Esophagus muscularis mucosa (tissue), 4 donors: ENCODE measurements around the gene SLC7A1. TPM values are rescaled to one million over a fixed set of nuclear protein-coding genes. Genes with fewer than 3 reads are reported as not detected.

Experiments
- DNase-seq: peaks from one replicate; pipeline ENCODE4 v3.0.0-alpha.2; 2017; ENCODE audit errors: extremely low spot score
- H3K27ac ChIP-seq, 4 donors: fragments of 200-600 bp; sonication (generic); replicated peaks in 1 of 4; 1 replicate in 3 of 4; 2 replicates in 1 of 4; pipeline ENCODE4 v1.5.1; 2016 to 2019; ENCODE audit warnings: mild to moderate bottlenecking in 1 of 4
- H3K27me3 ChIP-seq, 4 donors: fragments of 200-600 bp; sonication (generic); one replicate each; pipeline versions ENCODE4 v1.5.1 to v1.6.0; 2016 to 2019
- H3K36me3 ChIP-seq, 4 donors: fragments of 200-600 bp; sonication (generic); one replicate each; pipeline ENCODE4 v1.5.1; 2016 to 2019
- H3K4me1 ChIP-seq, 4 donors: fragments of 200-600 bp; sonication (generic); one replicate each; pipeline ENCODE4 v1.5.1; 2016 to 2019
- H3K4me3 ChIP-seq, 4 donors: fragments of 200-600 bp; sonication (generic); 1 replicate in 2 of 4; 2 replicates in 2 of 4; pipeline ENCODE4 v1.5.1; 2016 to 2019; ENCODE audit warnings: mild to moderate bottlenecking in 4 of 4, moderate library complexity in 1 of 4
- H3K9me3 ChIP-seq, 4 donors: fragments of 200-600 bp; sonication (generic); 1 replicate in 3 of 4; 2 replicates in 1 of 4; pipeline ENCODE4 v1.5.1; 2016 to 2019
- CTCF ChIP-seq, 3 experiments: fragments of 200-600 bp in 2 of 3; fragments of 450-650 bp in 1 of 3; sonication (generic) in 2 of 3; IDR thresholded peaks; one replicate each; pipeline ENCODE4 v1.5.1; 2017 to 2019; ENCODE audit warnings: antibody characterized with exemption in 3 of 3, mild to moderate bottlenecking in 2 of 3, moderate library complexity in 1 of 3
- EP300 ChIP-seq: sonication (generic); formaldehyde crosslinking; IDR thresholded peaks from one replicate; pipeline ENCODE4 v1.6.1; 2017; ENCODE audit warnings: antibody characterized with exemption
- POLR2A ChIP-seq: fragments of 450-650 bp; IDR thresholded peaks from one replicate; pipeline ENCODE4 v1.6.1; 2017; ENCODE audit warnings: antibody characterized with exemption, moderate library complexity, mild to moderate bottlenecking, low read depth
- POLR2AphosphoS5 ChIP-seq, 2 donors: sonication (generic); formaldehyde crosslinking; IDR thresholded peaks; one replicate each; pipeline ENCODE4 v1.6.1; 2017; ENCODE audit warnings: antibody characterized with exemption in 2 of 2
- WGBS: methylation state at CpG from one replicate; pipeline ENCODE4 v1.1.5; 2018; 5-methylcytosine and 5-hydroxymethylcytosine counted together
- intact Hi-C: fragments of 100-400 bp; cut with DNase I; formaldehyde crosslinking; loops from one replicate; pipeline ENCODE4 v1.15.1; 2023
- total RNA-seq, 4 donors: library from RNA; depleted of rRNA; stranded (reverse); fragments of >200 nt; gene quantifications; one replicate each; pipeline versions ENCODE4 v1.1.0 to v1.2.1, GENCODE V29; 2016

The SLC7A1 gene
- total RNA-seq, 4 donors from 2014 or later = 15.0 to 28.8 (median 21.6) TPM

- H3K9me3 ChIP-seq = no peaks in the 10 kb centered on the region
- H3K4me1 ChIP-seq = no peaks in the 10 kb centered on the region
- H3K4me3 ChIP-seq = no peak overlapping the region
- DNase-seq = no peak
- no peaks in the 10 kb centered on the region for H3K27me3 ChIP-seq
- H3K27ac ChIP-seq = no peak overlapping the region
- WGBS = 81% methylated on average over 24 of the region's 25 CpGs
- peaks cover 0 to 3% (median 0%) of the 10 kb centered on the region in 4 donors for H3K36me3 ChIP-seq
- TF ChIP-seq EP300 (no peak), POLR2AphosphoS5 (IDR thresholded peaks at IDR 0.05) (no peak), CTCF (IDR thresholded peaks at IDR 0.05) (no peak), POLR2A (no peak)
- intact Hi-C loops = no loop called here
Observed at GRCh38 chr13:29479716-29480492, 115.6 kb downstream of the SLC7A1 start.

- no peaks in the 10 kb centered on the region for H3K4me1 ChIP-seq
- H3K27ac ChIP-seq = no peak overlapping the region
- no peak for DNase-seq
- no peaks in the 10 kb centered on the region for H3K27me3 ChIP-seq
- H3K36me3 ChIP-seq = peaks cover 0 to 3% (median 0%) of the 10 kb centered on the region in 4 donors
- TF ChIP-seq POLR2AphosphoS5 (IDR thresholded peaks at IDR 0.05) = no peak
- TF ChIP-seq EP300 = no peak
- H3K9me3 ChIP-seq = no peaks in the 10 kb centered on the region
- intact Hi-C loops = no loop called here
- no peak overlapping the region for H3K4me3 ChIP-seq
- WGBS = 89% methylated on average over 3 of the region's 3 CpGs
Observed at GRCh38 chr13:29476046-29476445, 119.4 kb downstream of the SLC7A1 start.

GRCh38 chr13:29474991-29475390, 120.5 kb downstream of the SLC7A1 start:
- intact Hi-C loops = no loop called here

GRCh38 chr13:29473166-29473565, 122.3 kb downstream of the SLC7A1 start:
- Histone ChIP-seq H3K27ac (no peak overlapping the region), H3K4me1 (no peaks in the 10 kb centered on the region), H3K9me3 (no peaks in the 10 kb centered on the region), H3K27me3 (no peaks in the 10 kb centered on the region), H3K4me3 (no peak overlapping the region), H3K36me3 (no peaks in the 10 kb centered on the region)
- 80% methylated on average over 4 of the region's 4 CpGs for WGBS
- no peak for TF ChIP-seq POLR2AphosphoS5 (IDR thresholded peaks at IDR 0.05)
- no peak for TF ChIP-seq POLR2A
- no peak for TF ChIP-seq CTCF (IDR thresholded peaks at IDR 0.05)
- TF ChIP-seq EP300 = no peak
- DNase-seq = no peak
- intact Hi-C loops = no loop called here

More at GRCh38 chr13:29474991-29475390, 120.5 kb downstream of the SLC7A1 start:
- no peak overlapping the region for H3K4me3 ChIP-seq
- no peaks in the 10 kb centered on the region for H3K4me1 ChIP-seq
- no peak overlapping the region for H3K27ac ChIP-seq
- H3K36me3 ChIP-seq = no peaks in the 10 kb centered on the region
- no peak for DNase-seq
- TF ChIP-seq EP300 (no peak), POLR2A (no peak), CTCF (IDR thresholded peaks at IDR 0.05) (no peak), POLR2AphosphoS5 (IDR thresholded peaks at IDR 0.05) (no peak)
- WGBS = 82% methylated on average over 3 of the region's 3 CpGs
- H3K27me3 ChIP-seq = no peaks in the 10 kb centered on the region
- H3K9me3 ChIP-seq = no peaks in the 10 kb centered on the region

GRCh38 chr13:29472332-29472961, 123.0 kb downstream of the SLC7A1 start:
- DNase-seq = no peak
- H3K4me1 ChIP-seq = no peaks in the 10 kb centered on the region
- no peak overlapping the region for H3K4me3 ChIP-seq
- TF ChIP-seq POLR2A = no peak
- no peak for TF ChIP-seq POLR2AphosphoS5 (IDR thresholded peaks at IDR 0.05)
- peak; percentile 62 to 80 (median 67) for TF ChIP-seq CTCF (IDR thresholded peaks at IDR 0.05)
- H3K36me3 ChIP-seq = no peaks in the 10 kb centered on the region
- intact Hi-C loops = no loop called here
- 59% methylated on average over 6 of the region's 6 CpGs for WGBS
- no peak overlapping the region for H3K27ac ChIP-seq
- no peaks in the 10 kb centered on the region for H3K9me3 ChIP-seq
- H3K27me3 ChIP-seq = no peaks in the 10 kb centered on the region
